Measurements from ENCODE around the gene FBXO38.

- TF ChIP-seq POLR2AphosphoS5 (IDR thresholded peaks at IDR 0.05; ENCODE audit: low read depth, low read length) (no peak), EZH2 (IDR thresholded peaks at IDR 0.05) (no peak), YY1 (IDR thresholded peaks at IDR 0.05; ENCODE audit: extremely low read depth, insufficient replicate concordance, low read depth, low read length) (no peak), ATF3 (IDR thresholded peaks at IDR 0.05) (no peak), POLR2A (IDR thresholded peaks at IDR 0.05; ENCODE audit: borderline replicate concordance, extremely low read depth, insufficient read depth, insufficient read length) (no peak), EZH2phosphoT487 (IDR thresholded peaks at IDR 0.05; ENCODE audit: borderline replicate concordance) (no peak), CEBPB (IDR thresholded peaks at IDR 0.05; ENCODE audit: low read depth) (no peak), RAD21 (IDR thresholded peaks at IDR 0.05; ENCODE audit: low read depth) (no peak), FOSL1 (IDR thresholded peaks at IDR 0.05; ENCODE audit: low read depth) (no peak)
- TF ChIP-seq, protein P1, sequence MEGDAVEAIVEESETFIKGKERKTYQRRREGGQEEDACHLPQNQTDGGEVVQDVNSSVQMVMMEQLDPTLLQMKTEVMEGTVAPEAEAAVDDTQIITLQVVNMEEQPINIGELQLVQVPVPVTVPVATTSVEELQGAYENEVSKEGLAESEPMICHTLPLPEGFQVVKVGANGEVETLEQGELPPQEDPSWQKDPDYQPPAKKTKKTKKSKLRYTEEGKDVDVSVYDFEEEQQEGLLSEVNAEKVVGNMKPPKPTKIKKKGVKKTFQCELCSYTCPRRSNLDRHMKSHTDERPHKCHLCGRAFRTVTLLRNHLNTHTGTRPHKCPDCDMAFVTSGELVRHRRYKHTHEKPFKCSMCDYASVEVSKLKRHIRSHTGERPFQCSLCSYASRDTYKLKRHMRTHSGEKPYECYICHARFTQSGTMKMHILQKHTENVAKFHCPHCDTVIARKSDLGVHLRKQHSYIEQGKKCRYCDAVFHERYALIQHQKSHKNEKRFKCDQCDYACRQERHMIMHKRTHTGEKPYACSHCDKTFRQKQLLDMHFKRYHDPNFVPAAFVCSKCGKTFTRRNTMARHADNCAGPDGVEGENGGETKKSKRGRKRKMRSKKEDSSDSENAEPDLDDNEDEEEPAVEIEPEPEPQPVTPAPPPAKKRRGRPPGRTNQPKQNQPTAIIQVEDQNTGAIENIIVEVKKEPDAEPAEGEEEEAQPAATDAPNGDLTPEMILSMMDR (IDR thresholded peaks at IDR 0.05 in 2 of 3, conservative IDR thresholded peaks at IDR 0.05 in 1 of 3; ENCODE audit: borderline replicate concordance in 1 of 3, insufficient read depth in 1 of 3, low read depth in 2 of 3, low read length in 2 of 3) = no peak
- TF ChIP-seq, protein P2, sequence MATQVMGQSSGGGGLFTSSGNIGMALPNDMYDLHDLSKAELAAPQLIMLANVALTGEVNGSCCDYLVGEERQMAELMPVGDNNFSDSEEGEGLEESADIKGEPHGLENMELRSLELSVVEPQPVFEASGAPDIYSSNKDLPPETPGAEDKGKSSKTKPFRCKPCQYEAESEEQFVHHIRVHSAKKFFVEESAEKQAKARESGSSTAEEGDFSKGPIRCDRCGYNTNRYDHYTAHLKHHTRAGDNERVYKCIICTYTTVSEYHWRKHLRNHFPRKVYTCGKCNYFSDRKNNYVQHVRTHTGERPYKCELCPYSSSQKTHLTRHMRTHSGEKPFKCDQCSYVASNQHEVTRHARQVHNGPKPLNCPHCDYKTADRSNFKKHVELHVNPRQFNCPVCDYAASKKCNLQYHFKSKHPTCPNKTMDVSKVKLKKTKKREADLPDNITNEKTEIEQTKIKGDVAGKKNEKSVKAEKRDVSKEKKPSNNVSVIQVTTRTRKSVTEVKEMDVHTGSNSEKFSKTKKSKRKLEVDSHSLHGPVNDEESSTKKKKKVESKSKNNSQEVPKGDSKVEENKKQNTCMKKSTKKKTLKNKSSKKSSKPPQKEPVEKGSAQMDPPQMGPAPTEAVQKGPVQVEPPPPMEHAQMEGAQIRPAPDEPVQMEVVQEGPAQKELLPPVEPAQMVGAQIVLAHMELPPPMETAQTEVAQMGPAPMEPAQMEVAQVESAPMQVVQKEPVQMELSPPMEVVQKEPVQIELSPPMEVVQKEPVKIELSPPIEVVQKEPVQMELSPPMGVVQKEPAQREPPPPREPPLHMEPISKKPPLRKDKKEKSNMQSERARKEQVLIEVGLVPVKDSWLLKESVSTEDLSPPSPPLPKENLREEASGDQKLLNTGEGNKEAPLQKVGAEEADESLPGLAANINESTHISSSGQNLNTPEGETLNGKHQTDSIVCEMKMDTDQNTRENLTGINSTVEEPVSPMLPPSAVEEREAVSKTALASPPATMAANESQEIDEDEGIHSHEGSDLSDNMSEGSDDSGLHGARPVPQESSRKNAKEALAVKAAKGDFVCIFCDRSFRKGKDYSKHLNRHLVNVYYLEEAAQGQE (IDR thresholded peaks at IDR 0.05; ENCODE audit: low read depth) = no peak
Measured at GRCh38 chr5:148421661-148422060, 37.9 kb downstream of the FBXO38 start.

Data from HCT116 (cell line).